GM12878 (cell line): ENCODE data around the gene FER1L5. TPM values are rescaled to one million over a fixed set of nuclear protein-coding genes. Genes with fewer than 3 reads are reported as not detected.
"Not testable (repeated sequence)": the region's sequence is repeated elsewhere in the genome, so short reads cannot be mapped to it uniquely, and the experiment has no call there.

Experiments used
- ATAC-seq: fragments of 200-7000 bp; cut with Tn5 transposase; 3 replicates; pipeline ENCODE4 v1.9.1; 2020; ENCODE audit warnings: mild to moderate bottlenecking, moderate library complexity
- BruUV-seq: library from RNA; stranded (reverse); fragments of 400-500 nt; replicated peaks from 2 replicates; lab custom pipeline; 2021; lab: Mats Ljungman, UMichigan
- CTCF ChIA-PET: fragments of 300-600 bp; sonication (Branson Sonifier 250); formaldehyde crosslinking; extraction: SDS; loops from one replicate; lab custom pipeline; 2021; ENCODE audit warnings: inconsistent platforms; lab: Yijun Ruan, JAX
- POLR2A ChIA-PET: fragments of 350-600 bp; formaldehyde crosslinking; extraction: SDS; loops from one replicate; lab custom pipeline; 2021; ENCODE audit warnings: inconsistent platforms; lab: Charles Lee
- RAD21 ChIA-PET: fragments of 300-600 bp; sonication (Branson Sonifier 250); formaldehyde crosslinking; loops from one replicate; lab custom pipeline; 2023; ENCODE audit warnings: antibody characterized with exemption; ENCODE audit not compliant: unreplicated experiment; lab: Charles Lee
- SMC1A ChIA-PET: fragments of 300-600 bp; sonication (Branson Sonifier 250); formaldehyde crosslinking; loops from one replicate; lab custom pipeline; 2023; ENCODE audit not compliant: unreplicated experiment, uncharacterized antibody; lab: Charles Lee
- DNase-seq: peaks from one replicate; pipeline ENCODE4 v3.0.0-alpha.2; 2011; ENCODE audit warnings: low read depth, low spot score
- FAIRE-seq: peaks from 3 replicates; lab custom pipeline; 2011; peaks lifted over from hg19 to GRCh38; lab: Jason Lieb, UNC
- H2AFZ ChIP-seq: 2 replicates; pipeline ENCODE4 v1.6.0; 2011; ENCODE audit warnings: low read depth, low read length, control low read depth; ENCODE audit not compliant: control insufficient read depth
- H3K27ac ChIP-seq: 2 replicates; pipeline ENCODE4 v1.5.1; 2011; ENCODE audit warnings: control low read depth; ENCODE audit not compliant: control insufficient read depth, insufficient read depth
- H3K27me3 ChIP-seq, 2 experiments: replicated peaks in 1 of 2; 2 replicates each; pipeline versions ENCODE4 v1.6.0 to v1.6.1; 2011; ENCODE audit warnings: low read length in 1 of 2; ENCODE audit not compliant: control insufficient read depth in 2 of 2, insufficient read depth in 2 of 2
- H3K36me3 ChIP-seq, 2 experiments: 2 replicates each; pipeline ENCODE4 v1.5.1; 2011; ENCODE audit warnings: low read length in 1 of 2; ENCODE audit not compliant: control insufficient read depth in 2 of 2, insufficient read depth in 2 of 2
- H3K4me1 ChIP-seq: 2 replicates; pipeline ENCODE4 v1.6.1; 2011; ENCODE audit warnings: mild to moderate bottlenecking, low read length, moderate library complexity, mixed read lengths; ENCODE audit not compliant: control insufficient read depth, insufficient read depth
- H3K4me2 ChIP-seq: 2 replicates; pipeline ENCODE4 v1.6.0; 2011; ENCODE audit warnings: control low read depth; ENCODE audit not compliant: control insufficient read depth, insufficient read depth
- H3K4me3 ChIP-seq: fragments of 200-600 bp; sonication (generic); 2 replicates; pipeline ENCODE4 v1.5.1; 2016
- H3K79me2 ChIP-seq: 2 replicates; pipeline ENCODE4 v1.6.0; 2011; ENCODE audit warnings: low read length; ENCODE audit not compliant: control insufficient read depth, insufficient read depth
- H3K9ac ChIP-seq: 2 replicates; pipeline ENCODE4 v1.8.0; 2011; ENCODE audit warnings: low read length, control low read depth, mixed read lengths; ENCODE audit not compliant: control insufficient read depth, insufficient read depth
- H3K9me3 ChIP-seq: replicated peaks from 3 replicates; pipeline ENCODE4 v1.5.1; 2011; ENCODE audit warnings: mild to moderate bottlenecking, low read length; ENCODE audit not compliant: control insufficient read depth, insufficient read depth
- H4K20me1 ChIP-seq: 2 replicates; pipeline ENCODE4 v1.6.0; 2011; ENCODE audit not compliant: control insufficient read depth, insufficient read depth
- ATF2 ChIP-seq: IDR thresholded peaks from 2 replicates; pipeline ENCODE4 v1.6.1; 2012; ENCODE audit warnings: low read length, inconsistent platforms
- BHLHE40 ChIP-seq, 2 experiments: fragments of 450-650 bp in 1 of 2; IDR thresholded peaks; 2 replicates each; pipeline ENCODE4 v1.6.1; 2011 to 2017; ENCODE audit warnings: low read depth in 2 of 2, borderline replicate concordance in 1 of 2, improper control_type of control experiment in 1 of 2, low read length in 1 of 2, mild to moderate bottlenecking in 1 of 2
- EZH2 ChIP-seq: IDR thresholded peaks from 2 replicates; pipeline ENCODE4 v1.6.1; 2012; ENCODE audit warnings: low read depth, mild to moderate bottlenecking, control low read depth, inconsistent platforms, low read length, borderline replicate concordance; ENCODE audit not compliant: control insufficient read depth
- IRF3 ChIP-seq: fragments of 450-650 bp; IDR thresholded peaks from 2 replicates; pipeline ENCODE4 v1.6.1; 2014; ENCODE audit warnings: mild to moderate bottlenecking
- NR2C2 ChIP-seq: IDR thresholded peaks from 2 replicates; pipeline ENCODE4 v1.6.1; 2011; ENCODE audit warnings: borderline replicate concordance, low read depth; ENCODE audit not compliant: control insufficient read depth, insufficient read length
- PAX5 ChIP-seq: IDR thresholded peaks from 2 replicates; pipeline ENCODE4 v1.6.1; 2011; ENCODE audit warnings: low read depth, low read length, borderline replicate concordance
- POLR2AphosphoS5 ChIP-seq: IDR thresholded peaks from 2 replicates; pipeline ENCODE4 v1.6.1; 2011; ENCODE audit warnings: mild to moderate bottlenecking, low read length, inconsistent platforms
- SREBF2 ChIP-seq: IDR thresholded peaks from 2 replicates; pipeline ENCODE4 v1.6.1; 2012; ENCODE audit warnings: mild to moderate bottlenecking, low read length
- ZNF207 ChIP-seq: fragments of 450-650 bp; IDR thresholded peaks from 2 replicates; pipeline ENCODE4 v1.6.1; 2014; ENCODE audit warnings: antibody characterized with exemption, mild to moderate bottlenecking, borderline replicate concordance
- ZNF24 ChIP-seq: fragments of 450-650 bp; IDR thresholded peaks from 2 replicates; pipeline ENCODE4 v1.6.1; 2017; ENCODE audit warnings: antibody characterized with exemption, mild to moderate bottlenecking
- whole genome bisulfite sequencing: methylation state at CpG from one replicate; pipeline ENCODE4 v1.1.6; 2016; ENCODE audit warnings: low lambda C conversion rate; ENCODE audit not compliant: insufficient replicate concordance, insufficient coverage; ENCODE audit errors: missing lambda C conversion rate; 5-methylcytosine and 5-hydroxymethylcytosine counted together
- in situ Hi-C: fragments of 300-500 bp; cut with MboI; formaldehyde crosslinking; loops from 9 replicates; pipeline ENCODE4 v1.14.3; 2018; ENCODE audit warnings: mixed read lengths
- intact Hi-C: fragments of 100-400 bp; cut with micrococcal nuclease; formaldehyde crosslinking; loops from one replicate; pipeline ENCODE4 v1.14.2; 2022; ENCODE audit not compliant: unreplicated experiment
- polyA plus RNA-seq, 11 experiments: library from polyadenylated mRNA; depleted of rRNA in 4 of 11; unstranded in 6 of 11; stranded (reverse) in 5 of 11; fragments of >200 nt; fragmentation: Nextera tagmentation in 4 of 11; fragmentation: Illumina TruSeq in 1 of 11; extraction: Ambion mirVana in 4 of 11; extraction: Trizol in 1 of 11; gene quantifications; 1 replicate in 1 of 11; 2 replicates in 10 of 11; pipeline versions ENCODE4 v1.2.1 to v1.2.3, GENCODE V29; 2011 to 2016; ENCODE audit warnings: inconsistent platforms in 2 of 11, missing spikeins in 2 of 11, low read depth in 1 of 11
- total RNA-seq, 4 experiments: library from RNA; depleted of rRNA in 3 of 4; stranded (reverse); fragments of >200 nt in 3 of 4; fragmentation: Illumina TruSeq in 1 of 4; extraction: Trizol in 1 of 4; gene quantifications; 2 replicates each; pipeline versions ENCODE4 v1.2.1 to v1.2.3, GENCODE V29; 2013 to 2021

Gene FER1L5
- total and polyA plus RNA-seq, 10 of the 15 experiments (the other 5 are each of a cell fraction or from before 2014, with no cell fraction given), result not detected

GRCh38 chr2:96651793-96652192, 9.2 kb downstream of the FER1L5 start:
- FAIRE-seq (no peak), ATAC-seq (no peak), DNase-seq (no peak)
- no peak overlapping the region for H3K27ac ChIP-seq
- TF ChIP-seq ZNF207 (no peak), ATF2 (no peak), NR2C2 (no peak), POLR2AphosphoS5 (no peak), IRF3 (no peak), BHLHE40 (IDR thresholded peaks at IDR 0.05; ENCODE audit: borderline replicate concordance in 1 of 2, low read depth in 2 of 2, low read length in 1 of 2) (no peak), SREBF2 (no peak), ZNF24 (no peak), PAX5 (no peak), EZH2 (no peak)
- H3K36me3 ChIP-seq, result no peaks in the 10 kb centered on the region
- intact Hi-C loops, result no loop called here
- H3K9ac ChIP-seq, result no peak overlapping the region
- no peaks in the 10 kb centered on the region for H3K27me3 ChIP-seq
- H2AFZ ChIP-seq, result no peak overlapping the region
- ChIA-PET CTCF (no interaction called here), POLR2A (no interaction called here), SMC1A (no interaction called here), RAD21 (no interaction called here)
- no peaks in the 10 kb centered on the region for H3K9me3 ChIP-seq
- H3K79me2 ChIP-seq, result no peaks in the 10 kb centered on the region
- H3K4me3 ChIP-seq, result no peak overlapping the region
- H3K4me2 ChIP-seq, result no peak overlapping the region
- no peaks in the 10 kb centered on the region for H4K20me1 ChIP-seq
- H3K4me1 ChIP-seq, result no peaks in the 10 kb centered on the region
- BruUV-seq, result no TSS peak
- WGBS, result 53% methylated on average over 8 of the region's 8 CpGs
- in situ Hi-C loops, result no loop called here

GRCh38 chr2:96654791-96655190, 12.2 kb downstream of the FER1L5 start:
- whole genome bisulfite sequencing, result 49% methylated on average over 6 of the region's 7 CpGs
- SMC1A ChIA-PET, result not testable (repeated sequence)

More at GRCh38 chr2:96654791-96655190, 12.2 kb downstream of the FER1L5 start:
- H3K4me1 ChIP-seq, FAIRE-seq, H3K79me2 ChIP-seq, BruUV-seq, H3K4me3 ChIP-seq, H2AFZ ChIP-seq, H4K20me1 ChIP-seq, in situ Hi-C loops, H3K27ac ChIP-seq, DNase-seq, POLR2A ChIA-PET, H3K36me3 ChIP-seq, H3K9ac ChIP-seq, H3K4me2 ChIP-seq, H3K27me3 ChIP-seq, H3K9me3 ChIP-seq, RAD21 ChIA-PET, CTCF ChIA-PET, ATAC-seq, intact Hi-C loops: not testable (repeated sequence)
